ENCODE results near the gene OTOA.
A peak's percentile ranks its signal among the peaks of the same experiment; 100 is the strongest.

OTOA gene

DNA sequence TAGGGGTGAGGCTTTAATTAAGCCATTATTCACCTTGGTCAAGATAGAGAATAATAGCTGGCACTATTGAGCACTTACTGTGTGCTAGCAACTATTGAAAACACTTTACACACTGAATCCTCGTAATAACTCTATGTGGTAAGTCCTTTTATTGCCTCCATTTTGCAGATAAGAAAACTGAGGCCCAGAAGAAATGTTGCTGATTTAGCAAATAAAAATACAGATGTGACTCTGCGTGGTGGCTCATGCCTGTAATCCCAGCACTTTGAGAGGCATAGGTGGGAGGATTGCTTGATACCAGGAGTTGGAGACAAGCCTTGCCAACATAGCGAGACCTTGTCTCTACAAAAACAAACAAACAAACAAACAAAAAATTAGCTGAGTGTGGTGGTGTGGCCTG lies 19.4 kb downstream of the OTOA start:
- no peak for TF ChIP-seq CTCF (IDR thresholded peaks at IDR 0.05)

DNA sequence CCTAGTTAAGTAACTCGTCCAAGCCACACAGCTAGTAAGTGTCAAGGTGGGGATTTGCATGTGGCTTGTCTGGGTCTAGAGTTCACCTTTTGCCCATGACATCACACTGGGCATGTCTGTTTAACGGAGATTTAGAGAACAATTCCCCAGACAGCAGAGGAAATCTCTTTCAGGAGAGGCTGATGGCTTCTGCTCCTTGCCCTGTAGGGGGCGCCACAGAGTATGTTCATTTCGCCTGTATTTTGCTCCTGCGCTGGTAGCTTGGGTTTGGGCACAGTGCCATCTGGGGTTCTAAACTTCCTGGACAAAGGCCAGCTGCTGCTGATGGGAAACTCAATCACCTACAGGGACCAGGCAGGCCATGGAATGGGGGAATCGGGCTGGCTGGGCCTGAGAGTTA lies 20.4 kb downstream of the OTOA start:
- TF ChIP-seq CTCF (IDR thresholded peaks at IDR 0.05), result peak; percentile 54

GRCh38 chr16:21685034-21685455 lies 21.3 kb downstream of the OTOA start:
- no peak for TF ChIP-seq CTCF (IDR thresholded peaks at IDR 0.05)

DNA sequence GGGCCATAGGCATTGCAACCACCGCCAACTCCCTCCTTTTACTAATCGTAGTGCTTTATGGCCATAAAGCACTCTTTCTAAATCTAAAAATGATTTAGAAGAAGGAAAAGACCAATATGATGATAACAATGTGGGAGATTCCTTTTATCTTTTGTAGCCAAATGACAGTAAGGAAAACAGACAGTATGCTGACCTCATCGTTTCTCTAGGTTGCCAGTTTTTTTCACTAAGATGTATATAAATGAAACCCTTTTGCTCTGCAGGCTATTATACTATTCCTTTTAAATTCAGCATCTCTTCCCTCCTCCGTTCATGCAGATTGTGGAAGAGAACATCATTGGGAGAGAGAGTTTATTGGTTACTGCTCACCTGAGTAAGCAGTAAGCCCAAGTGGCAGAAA lies 25.3 kb downstream of the OTOA start:
- TF ChIP-seq CTCF (IDR thresholded peaks at IDR 0.05), result no peak

DNA sequence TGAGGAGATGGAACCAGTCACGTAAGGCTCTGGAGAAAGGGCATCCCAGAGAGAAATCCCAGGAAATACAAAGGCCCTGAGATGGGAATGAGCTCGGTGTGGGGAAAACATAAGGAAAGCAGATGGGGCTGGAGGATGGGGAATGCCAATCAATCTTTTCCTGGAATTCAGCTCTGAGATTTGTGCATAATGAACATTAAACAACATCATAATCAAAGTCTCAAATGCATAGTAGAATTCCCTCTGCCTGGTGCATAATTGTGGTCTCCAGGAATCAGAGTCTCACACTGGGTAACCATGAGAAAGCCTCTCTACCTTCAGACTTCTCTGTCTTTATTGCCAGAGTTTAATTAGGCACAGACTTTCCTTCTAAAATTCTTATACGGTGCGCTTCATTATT lies 30.8 kb downstream of the OTOA start:
- TF ChIP-seq CTCF (IDR thresholded peaks at IDR 0.05), result no peak

GRCh38 chr16:21697032-21697431 lies 33.3 kb downstream of the OTOA start:
- TF ChIP-seq CTCF (IDR thresholded peaks at IDR 0.05), result no peak

- no peak for TF ChIP-seq CTCF (IDR thresholded peaks at IDR 0.05)
Measured at GRCh38 chr16:21698169-21699032, 34.6 kb downstream of the OTOA start.
